Dermis blood vessel endothelial cell (primary cell): ENCODE data around the gene FTCDNL1. TPM values are rescaled to one million over a fixed set of nuclear protein-coding genes. Genes with fewer than 3 reads are reported as not detected.

Experiments used
- DNase-seq: peaks from one replicate; pipeline ENCODE4 v3.0.0; 2010
- total RNA-seq: library from RNA; depleted of rRNA; stranded (reverse); fragments of >200 nt; gene quantifications from 2 replicates; pipeline ENCODE4 v1.2.3, GENCODE V29; 2014

FTCDNL1 gene
- total RNA-seq, 1 donor from 2014 or later = 1.7 TPM

GRCh38 chr2:199841409-199841808 lies 9.6 kb downstream of the FTCDNL1 start:
- no peak for DNase-seq

- no peak for DNase-seq
These were observed 12.6 kb downstream of the FTCDNL1 start for GRCh38 chr2:199838399-199838798.

- no peak for DNase-seq
These were observed 14.0 kb downstream of the FTCDNL1 start for GRCh38 chr2:199836943-199837342.

- no peak for DNase-seq
These were observed 17.5 kb downstream of the FTCDNL1 start for GRCh38 chr2:199833525-199833924.

- no peak for DNase-seq
These were observed 20.5 kb downstream of the FTCDNL1 start for GRCh38 chr2:199830531-199830930.

GRCh38 chr2:199829628-199830027 lies 21.4 kb downstream of the FTCDNL1 start:
- DNase-seq = no peak

- no peak for DNase-seq
These were observed 31.2 kb downstream of the FTCDNL1 start for GRCh38 chr2:199819746-199820145.

GRCh38 chr2:199818754-199819153 lies 32.2 kb downstream of the FTCDNL1 start:
- DNase-seq = no peak

- DNase-seq = no peak
These were observed 33.0 kb downstream of the FTCDNL1 start for GRCh38 chr2:199818026-199818425.

GRCh38 chr2:199814817-199815211 lies 36.2 kb downstream of the FTCDNL1 start:
- no peak for DNase-seq

- no peak for DNase-seq
These were observed 36.7 kb downstream of the FTCDNL1 start for GRCh38 chr2:199814101-199814816.

GRCh38 chr2:199812493-199812892 lies 38.5 kb downstream of the FTCDNL1 start:
- DNase-seq = no peak

- DNase-seq = no peak
These were observed 39.6 kb downstream of the FTCDNL1 start for GRCh38 chr2:199811346-199811745.

- DNase-seq = no peak
These were observed 40.4 kb downstream of the FTCDNL1 start for GRCh38 chr2:199810422-199811171.

- no peak for DNase-seq
These were observed 43.0 kb downstream of the FTCDNL1 start for GRCh38 chr2:199807966-199808365.

- DNase-seq = no peak
These were observed 44.8 kb downstream of the FTCDNL1 start for GRCh38 chr2:199806179-199806578.

GRCh38 chr2:199804831-199805230 lies 46.2 kb downstream of the FTCDNL1 start:
- DNase-seq = no peak

- peak; percentile 1 for DNase-seq
These were observed 52.0 kb downstream of the FTCDNL1 start for GRCh38 chr2:199798831-199799580.

- DNase-seq = no peak
These were observed 53.3 kb downstream of the FTCDNL1 start for GRCh38 chr2:199797431-199798403.

- DNase-seq = no peak
These were observed 58.6 kb downstream of the FTCDNL1 start for GRCh38 chr2:199792381-199792780.

- DNase-seq = no peak
These were observed 59.7 kb downstream of the FTCDNL1 start for GRCh38 chr2:199791326-199791725.

- no peak for DNase-seq
These were observed 66.5 kb downstream of the FTCDNL1 start for GRCh38 chr2:199784512-199784911.
